ENCODE results near the gene PLEKHM3.

The PLEKHM3 gene

DNA sequence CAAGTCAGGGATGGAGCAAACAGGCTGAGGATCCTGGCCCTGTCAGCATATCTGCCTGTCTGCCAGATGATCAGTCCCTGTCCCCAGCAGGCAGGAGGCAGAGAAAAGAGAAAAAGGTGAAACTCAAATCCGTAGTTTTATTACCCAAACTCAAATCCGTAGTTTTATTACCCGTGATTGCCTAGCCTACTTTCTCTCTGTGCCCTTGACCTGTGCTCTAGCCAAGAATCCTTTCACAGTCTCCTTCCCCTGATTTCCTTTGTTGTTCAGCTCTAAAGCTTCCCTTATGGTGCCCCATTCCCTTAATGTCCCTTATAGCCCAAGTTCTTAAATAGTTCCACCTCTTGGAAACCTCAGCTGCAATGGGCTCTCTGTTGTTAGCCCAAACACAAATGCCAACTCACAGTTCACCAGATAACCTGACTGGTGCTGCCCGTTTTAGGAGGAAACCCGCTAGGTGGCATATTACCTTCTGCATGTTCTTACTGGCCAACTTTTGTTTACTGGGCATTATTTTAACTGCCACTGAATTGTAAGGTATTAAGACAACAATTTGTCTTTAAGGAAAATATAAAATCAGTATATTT, 130.0 kb downstream of the PLEKHM3 start:
- no peak overlapping the region for H3K4me3 Mint-ChIP-seq
- ATAC-seq (replicated peaks; ENCODE audit: extremely low read depth, poor library complexity, severe bottlenecking) = no peak
- peaks cover 16% of the 10 kb centered on the region for H3K4me1 Mint-ChIP-seq
- H3K36me3 Mint-ChIP-seq (ENCODE audit: insufficient read depth) = peaks cover 2% of the 10 kb centered on the region
- H3K9me3 Mint-ChIP-seq = no peaks in the 10 kb centered on the region
- DNase-seq (ENCODE audit: low spot score in 2 of 2) = no peak
- no peaks in the 10 kb centered on the region for H3K27me3 Mint-ChIP-seq
- no peak overlapping the region for H3K27ac Mint-ChIP-seq (ENCODE audit: low read depth)

DNA sequence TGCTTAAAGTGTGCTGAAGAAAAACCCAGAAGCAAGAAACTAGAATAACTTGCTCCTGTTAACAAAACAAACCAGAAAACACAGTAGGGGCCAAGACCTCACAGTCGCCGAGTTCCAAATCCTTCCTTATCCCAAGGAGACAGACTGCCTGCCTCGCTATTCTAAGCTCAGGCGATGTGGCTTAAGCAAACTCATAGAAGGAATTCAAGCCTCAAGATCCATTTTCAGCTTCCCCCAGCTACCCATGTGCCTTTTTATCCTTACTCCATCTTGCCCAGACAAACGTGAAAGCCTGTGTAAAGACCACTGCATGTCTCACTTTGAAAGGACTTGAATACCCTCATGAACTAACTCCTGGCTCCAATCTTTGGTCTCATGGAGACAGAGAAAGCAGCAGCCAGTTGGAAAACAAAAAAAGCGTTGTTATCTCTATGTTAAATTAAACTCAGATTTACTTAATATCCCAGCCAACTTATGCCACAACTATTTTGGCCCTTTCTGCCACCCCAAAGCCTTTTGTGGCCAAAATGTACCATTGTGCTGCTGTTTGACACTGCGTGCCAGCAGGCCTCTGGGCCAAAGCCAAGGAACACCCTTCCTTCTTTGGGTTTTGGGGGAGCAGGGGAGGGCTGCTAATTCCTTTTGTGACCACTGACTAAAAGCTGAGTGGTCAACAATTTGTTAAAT, 132.5 kb downstream of the PLEKHM3 start:
- no peaks in the 10 kb centered on the region for H3K9me3 Mint-ChIP-seq
- DNase-seq (ENCODE audit: low spot score in 2 of 2) (no peak), ATAC-seq (replicated peaks; ENCODE audit: extremely low read depth, poor library complexity, severe bottlenecking) (no peak)
- peaks cover 21% of the 10 kb centered on the region for H3K4me1 Mint-ChIP-seq
- H3K27me3 Mint-ChIP-seq = no peaks in the 10 kb centered on the region
- no peak overlapping the region for H3K27ac Mint-ChIP-seq (ENCODE audit: low read depth)
- H3K4me3 Mint-ChIP-seq = no peak overlapping the region
- no peaks in the 10 kb centered on the region for H3K36me3 Mint-ChIP-seq (ENCODE audit: insufficient read depth)

DNA sequence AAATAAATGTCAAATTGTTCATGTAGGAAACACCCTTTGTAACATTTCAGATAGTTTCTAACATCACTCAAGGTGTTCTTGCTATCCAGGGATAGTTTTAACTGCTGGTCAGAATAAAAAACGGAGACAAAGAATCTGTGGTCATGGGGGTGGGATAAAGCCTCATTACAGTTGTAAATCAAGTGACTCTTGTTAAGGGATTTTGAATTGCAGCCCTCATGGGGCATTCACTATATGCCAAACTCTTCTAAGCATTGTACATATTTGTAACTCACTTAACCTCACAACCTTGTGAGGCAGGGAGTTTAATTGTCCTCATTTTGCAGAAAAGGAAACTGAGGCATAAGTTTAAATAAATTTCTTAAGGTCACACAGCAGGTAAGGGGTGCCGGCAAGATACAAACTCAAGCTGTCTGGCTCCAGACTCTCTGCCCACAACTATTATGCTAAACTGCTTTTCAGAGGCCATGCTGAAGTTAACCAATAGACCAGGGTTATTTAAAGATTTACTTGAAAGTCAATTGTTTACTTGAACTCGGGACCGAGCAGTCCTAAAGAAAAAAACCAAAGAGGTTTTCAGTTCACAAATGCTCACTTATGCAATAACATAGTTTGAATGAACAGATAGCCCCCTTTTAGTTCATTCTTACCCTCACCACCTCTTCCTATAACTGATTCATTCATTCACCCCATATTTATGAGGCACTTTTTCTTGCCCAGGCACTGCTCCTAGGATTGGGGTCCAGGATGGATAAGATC, 134.1 kb downstream of the PLEKHM3 start:
- DNase-seq (ENCODE audit: low spot score in 2 of 2) (no peak), ATAC-seq (replicated peaks; ENCODE audit: extremely low read depth, poor library complexity, severe bottlenecking) (no peak)
- H3K27me3 Mint-ChIP-seq = no peaks in the 10 kb centered on the region
- no peaks in the 10 kb centered on the region for H3K36me3 Mint-ChIP-seq (ENCODE audit: insufficient read depth)
- H3K9me3 Mint-ChIP-seq = no peaks in the 10 kb centered on the region
- H3K4me3 Mint-ChIP-seq = no peak overlapping the region
- peaks cover 21% of the 10 kb centered on the region for H3K4me1 Mint-ChIP-seq
- no peak overlapping the region for H3K27ac Mint-ChIP-seq (ENCODE audit: low read depth)

DNA sequence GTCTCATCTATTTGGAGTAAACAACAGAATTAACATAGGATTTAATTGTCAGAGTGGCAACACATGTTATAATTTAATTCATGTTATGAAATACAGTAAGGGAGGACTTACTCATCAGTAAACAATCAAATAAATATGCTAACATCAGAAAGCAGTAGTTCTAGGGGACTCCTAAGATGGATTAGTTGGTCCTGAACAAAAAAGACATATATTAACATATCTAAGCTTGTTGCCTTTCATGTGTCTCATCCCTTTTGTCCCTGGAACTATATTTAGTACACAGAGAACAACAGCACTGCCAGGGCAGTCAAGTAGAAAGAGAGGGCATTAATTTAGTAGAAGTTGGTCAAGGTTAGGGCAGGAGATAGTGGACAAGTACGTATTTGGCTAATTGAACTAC, 137.8 kb downstream of the PLEKHM3 start:
- DNase-seq (ENCODE audit: low spot score in 2 of 2) (no peak), ATAC-seq (replicated peaks; ENCODE audit: extremely low read depth, poor library complexity, severe bottlenecking) (no peak)
- Mint-ChIP-seq H3K9me3 (no peaks in the 10 kb centered on the region), H3K4me3 (no peak overlapping the region), H3K27ac (ENCODE audit: low read depth) (no peak overlapping the region), H3K36me3 (ENCODE audit: insufficient read depth) (no peaks in the 10 kb centered on the region), H3K4me1 (peaks cover 12% of the 10 kb centered on the region), H3K27me3 (no peaks in the 10 kb centered on the region)

DNA sequence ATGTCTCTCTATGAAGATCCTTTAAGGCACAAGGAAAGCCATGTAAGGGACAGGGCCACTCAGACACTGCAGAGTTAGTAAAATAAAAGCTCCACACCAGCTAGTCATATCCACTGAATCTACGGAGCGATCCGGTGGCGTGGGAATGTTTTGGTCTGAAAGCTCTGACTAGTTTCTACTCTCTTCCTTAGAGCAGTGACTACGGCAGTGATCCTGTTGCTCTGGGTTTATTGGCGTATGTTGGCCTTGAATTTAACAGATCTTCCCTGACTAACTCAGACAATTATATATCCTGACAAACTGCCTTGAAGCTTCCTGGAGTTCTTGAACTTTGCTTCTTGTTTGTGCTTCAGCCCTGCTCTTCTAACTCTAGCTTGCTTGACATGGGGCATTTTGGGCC, 140.3 kb downstream of the PLEKHM3 start:
- Mint-ChIP-seq H3K4me1 (peaks cover 5% of the 10 kb centered on the region), H3K4me3 (no peak overlapping the region), H3K27me3 (no peaks in the 10 kb centered on the region), H3K9me3 (no peaks in the 10 kb centered on the region), H3K36me3 (ENCODE audit: insufficient read depth) (no peaks in the 10 kb centered on the region), H3K27ac (ENCODE audit: low read depth) (no peak overlapping the region)
- ATAC-seq (replicated peaks; ENCODE audit: extremely low read depth, poor library complexity, severe bottlenecking) (no peak), DNase-seq (ENCODE audit: low spot score in 2 of 2) (no peak)

DNA sequence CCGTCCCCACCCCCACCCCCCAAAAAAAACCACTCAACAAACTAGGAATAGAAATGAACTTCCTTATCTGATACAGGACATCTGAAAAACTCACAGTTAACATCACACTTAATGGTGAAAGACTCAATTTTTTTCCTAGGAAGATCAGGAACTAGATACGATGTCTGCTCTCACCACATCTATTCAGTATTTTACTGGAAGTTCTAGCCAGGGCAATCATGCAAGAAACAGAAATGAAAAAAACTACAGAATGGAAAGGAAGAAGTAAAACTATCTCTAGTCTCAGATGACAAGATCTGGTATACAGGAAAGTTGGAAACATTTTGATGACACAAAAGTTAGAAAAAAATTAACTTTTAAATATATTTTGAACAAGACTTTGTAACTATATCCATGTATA, 141.2 kb downstream of the PLEKHM3 start:
- H3K36me3 Mint-ChIP-seq (ENCODE audit: insufficient read depth) = no peaks in the 10 kb centered on the region
- ATAC-seq (replicated peaks; ENCODE audit: extremely low read depth, poor library complexity, severe bottlenecking) (no peak), DNase-seq (ENCODE audit: low spot score in 2 of 2) (no peak)
- H3K9me3 Mint-ChIP-seq = no peaks in the 10 kb centered on the region
- no peak overlapping the region for H3K27ac Mint-ChIP-seq (ENCODE audit: low read depth)
- H3K27me3 Mint-ChIP-seq = no peaks in the 10 kb centered on the region
- no peak overlapping the region for H3K4me3 Mint-ChIP-seq
- H3K4me1 Mint-ChIP-seq = peaks cover 5% of the 10 kb centered on the region

DNA sequence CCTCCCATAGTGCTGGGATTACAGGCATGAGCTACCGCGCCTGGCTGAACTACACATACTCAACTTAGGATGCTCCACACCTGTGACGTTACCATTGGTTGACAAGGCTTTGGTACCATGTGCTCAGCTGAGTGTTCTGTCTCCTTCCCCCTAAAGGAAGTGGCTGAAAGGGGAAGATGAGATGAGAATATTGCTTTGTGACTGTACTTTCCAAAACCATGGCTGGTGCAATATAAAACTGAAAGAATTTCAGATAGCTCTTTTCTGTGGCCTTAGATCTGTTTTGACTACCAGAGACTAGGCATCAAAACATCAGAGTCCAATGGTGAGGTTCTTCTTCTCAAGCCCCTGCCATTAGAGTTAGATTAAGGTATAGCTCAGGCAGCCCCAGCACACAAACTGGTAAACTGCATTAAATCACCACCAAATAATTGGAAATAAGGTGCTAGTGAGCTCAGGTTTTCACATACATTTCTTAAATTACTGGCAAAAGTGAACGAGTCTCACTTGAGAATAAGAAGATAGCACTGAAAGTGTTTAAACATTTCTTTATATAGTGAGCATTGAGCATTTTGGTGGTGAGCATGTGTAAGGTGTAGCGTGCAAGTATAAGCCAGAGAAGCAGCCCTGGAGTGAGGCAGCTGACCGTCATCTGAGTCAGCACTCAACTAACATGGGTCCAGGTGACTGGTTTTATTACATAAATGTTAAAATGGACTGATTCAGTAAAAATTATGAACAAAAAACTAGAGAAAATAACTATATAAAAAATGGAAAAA, 142.1 kb downstream of the PLEKHM3 start:
- H3K9me3 Mint-ChIP-seq = no peaks in the 10 kb centered on the region
- no peak overlapping the region for H3K27ac Mint-ChIP-seq (ENCODE audit: low read depth)
- peaks cover 4% of the 10 kb centered on the region for H3K4me1 Mint-ChIP-seq
- H3K4me3 Mint-ChIP-seq = no peak overlapping the region
- no peaks in the 10 kb centered on the region for H3K36me3 Mint-ChIP-seq (ENCODE audit: insufficient read depth)
- DNase-seq (ENCODE audit: low spot score in 2 of 2) = no peak
- no peak for ATAC-seq (replicated peaks; ENCODE audit: extremely low read depth, poor library complexity, severe bottlenecking)
- H3K27me3 Mint-ChIP-seq = no peaks in the 10 kb centered on the region

DNA sequence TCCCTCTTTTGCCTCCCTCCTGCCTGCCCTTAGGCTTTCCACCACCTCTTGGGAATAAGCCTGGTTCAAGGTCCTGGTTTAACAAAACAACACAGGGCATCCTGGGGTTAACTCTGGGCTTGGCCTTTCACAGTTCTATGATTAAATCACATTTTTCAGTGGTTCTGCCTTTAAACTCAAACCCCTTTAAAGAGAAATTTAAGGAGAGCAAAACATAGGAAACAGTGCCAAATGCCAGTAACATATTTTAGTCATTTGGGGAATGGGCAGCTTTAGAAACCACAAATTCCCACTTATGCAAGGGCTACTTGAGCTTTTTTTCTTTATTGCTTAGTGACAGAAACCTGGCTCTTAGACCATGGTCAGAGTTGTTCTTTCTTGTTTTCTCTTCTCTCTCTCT, 143.4 kb downstream of the PLEKHM3 start:
- H3K27me3 Mint-ChIP-seq = no peaks in the 10 kb centered on the region
- no peak overlapping the region for H3K27ac Mint-ChIP-seq (ENCODE audit: low read depth)
- no peaks in the 10 kb centered on the region for H3K4me1 Mint-ChIP-seq
- no peak for DNase-seq (ENCODE audit: low spot score in 2 of 2)
- ATAC-seq (replicated peaks; ENCODE audit: extremely low read depth, poor library complexity, severe bottlenecking) = no peak
- no peaks in the 10 kb centered on the region for H3K9me3 Mint-ChIP-seq
- H3K36me3 Mint-ChIP-seq (ENCODE audit: insufficient read depth) = no peaks in the 10 kb centered on the region
- no peak overlapping the region for H3K4me3 Mint-ChIP-seq

DNA sequence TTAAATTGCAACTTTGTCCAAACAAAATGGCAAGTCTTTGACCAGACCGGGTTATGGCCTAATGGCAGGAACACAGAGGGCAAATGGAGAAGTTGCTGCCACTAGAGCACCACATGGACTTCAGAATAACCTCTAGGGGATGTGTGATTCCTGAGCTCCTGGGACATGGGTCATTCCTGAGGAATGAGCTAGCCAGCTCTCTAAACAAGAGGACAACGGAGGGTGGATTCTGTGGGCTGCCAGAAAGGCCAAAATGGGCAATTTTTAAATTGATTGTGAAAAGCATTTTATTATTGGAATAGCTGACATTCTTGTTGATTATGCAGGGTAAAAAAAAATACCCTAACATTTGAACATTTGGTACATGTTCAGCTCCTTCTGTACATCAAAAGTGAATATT, 145.8 kb downstream of the PLEKHM3 start:
- DNase-seq (ENCODE audit: low spot score in 2 of 2) = no peak
- ATAC-seq (replicated peaks; ENCODE audit: extremely low read depth, poor library complexity, severe bottlenecking) = no peak
- H3K36me3 Mint-ChIP-seq (ENCODE audit: insufficient read depth) = no peaks in the 10 kb centered on the region
- H3K27ac Mint-ChIP-seq (ENCODE audit: low read depth) = no peak overlapping the region
- H3K27me3 Mint-ChIP-seq = no peaks in the 10 kb centered on the region
- H3K4me1 Mint-ChIP-seq = no peaks in the 10 kb centered on the region
- no peaks in the 10 kb centered on the region for H3K9me3 Mint-ChIP-seq
- no peak overlapping the region for H3K4me3 Mint-ChIP-seq

DNA sequence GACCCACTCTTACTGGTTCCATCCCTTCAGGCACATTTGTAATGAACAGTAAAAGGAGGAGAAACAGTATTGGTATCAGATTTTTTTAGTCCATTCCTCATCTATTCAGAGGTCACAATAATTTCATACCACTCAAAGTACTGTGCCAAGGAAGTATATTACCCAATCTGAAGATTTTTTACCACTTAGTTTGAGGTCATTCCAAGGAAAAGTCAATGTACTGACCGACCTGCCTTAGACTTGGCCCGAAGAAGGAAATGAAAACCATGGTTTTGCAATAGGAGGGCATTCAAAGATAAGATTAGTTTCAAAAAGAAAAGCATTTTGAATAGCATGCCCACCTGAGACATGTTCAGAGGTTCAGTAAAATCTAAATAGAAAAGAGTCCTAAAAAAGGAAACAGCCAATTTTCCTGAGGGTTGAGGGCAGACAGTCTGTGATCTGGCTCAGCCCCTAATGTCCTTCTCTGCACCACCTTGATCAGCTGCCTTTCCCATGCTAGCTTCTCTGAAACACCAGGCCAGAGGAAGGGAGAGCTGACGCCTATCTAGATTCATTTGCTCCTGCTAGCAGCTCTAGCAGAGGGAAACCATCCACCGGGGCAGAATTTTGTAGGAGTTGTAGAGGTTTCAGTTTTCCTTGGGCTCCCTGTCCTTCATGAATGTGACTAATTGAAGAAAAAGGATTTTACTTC, 148.3 kb downstream of the PLEKHM3 start:
- DNase-seq (ENCODE audit: low spot score in 2 of 2) = no peak
- Mint-ChIP-seq H3K4me1 (no peaks in the 10 kb centered on the region), H3K27ac (ENCODE audit: low read depth) (no peak overlapping the region), H3K27me3 (no peaks in the 10 kb centered on the region), H3K4me3 (no peak overlapping the region), H3K36me3 (ENCODE audit: insufficient read depth) (no peaks in the 10 kb centered on the region), H3K9me3 (no peaks in the 10 kb centered on the region)
- no peak for ATAC-seq (replicated peaks; ENCODE audit: extremely low read depth, poor library complexity, severe bottlenecking)

DNA sequence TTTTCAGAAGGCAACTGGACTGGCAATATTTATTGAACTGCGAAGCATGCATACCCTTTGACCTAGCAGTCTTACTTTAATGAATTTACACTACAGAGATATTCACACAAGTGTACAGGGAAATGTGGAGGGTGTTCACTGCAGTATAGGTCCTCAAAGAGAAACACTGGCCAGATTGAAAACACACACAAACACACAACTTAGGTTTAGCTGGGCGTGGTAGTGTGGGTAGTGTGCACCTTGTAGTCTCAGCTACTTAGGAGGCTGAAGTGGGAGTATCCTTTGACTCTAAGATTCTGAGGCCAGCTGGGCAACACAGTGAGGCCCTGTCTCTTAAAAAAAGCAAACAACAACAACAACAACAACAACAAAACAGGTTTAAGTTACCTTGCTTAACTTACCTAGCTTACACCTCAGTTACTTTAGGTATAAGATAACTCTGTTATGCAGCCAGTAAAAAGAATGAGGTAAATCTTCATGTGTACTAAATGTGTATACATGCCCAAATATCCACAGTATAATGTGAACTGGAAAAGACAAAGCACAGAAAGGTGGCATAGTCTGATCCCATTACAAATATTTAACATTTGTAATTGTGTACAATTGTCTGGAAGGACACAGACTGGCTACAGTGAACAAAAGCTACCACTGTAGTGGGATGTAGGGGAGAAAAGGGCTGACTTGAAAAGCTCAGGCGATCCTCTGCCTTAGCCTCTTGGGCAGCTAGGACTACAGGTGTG, 149.7 kb downstream of the PLEKHM3 start:
- H3K27me3 Mint-ChIP-seq = no peaks in the 10 kb centered on the region
- H3K4me1 Mint-ChIP-seq = no peaks in the 10 kb centered on the region
- H3K36me3 Mint-ChIP-seq (ENCODE audit: insufficient read depth) = no peaks in the 10 kb centered on the region
- no peak overlapping the region for H3K27ac Mint-ChIP-seq (ENCODE audit: low read depth)
- DNase-seq (ENCODE audit: low spot score in 2 of 2) (no peak), ATAC-seq (replicated peaks; ENCODE audit: extremely low read depth, poor library complexity, severe bottlenecking) (no peak)
- no peaks in the 10 kb centered on the region for H3K9me3 Mint-ChIP-seq
- H3K4me3 Mint-ChIP-seq = no peak overlapping the region

DNA sequence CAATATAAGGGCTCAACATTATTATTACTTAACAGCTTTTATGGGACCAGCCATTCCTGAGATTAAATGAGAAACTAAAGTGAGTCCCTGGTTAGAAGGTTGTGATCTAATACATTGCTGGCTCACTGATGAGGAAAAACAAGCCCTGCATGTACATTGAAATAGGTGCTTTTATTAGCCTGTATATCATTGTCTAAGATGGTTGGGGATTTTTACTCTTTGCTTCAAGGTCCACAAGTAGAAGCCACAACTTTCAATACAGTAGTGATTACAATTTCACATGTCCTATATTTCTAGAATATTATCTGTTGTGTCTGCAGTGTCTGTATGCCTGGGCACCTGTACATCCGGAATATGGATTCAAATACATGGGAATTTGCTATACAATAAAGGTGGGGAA, 151.5 kb downstream of the PLEKHM3 start:
- Mint-ChIP-seq H3K27me3 (no peaks in the 10 kb centered on the region), H3K4me1 (no peaks in the 10 kb centered on the region)

More for the DNA sequence above, 151.5 kb downstream of the PLEKHM3 start:
- Mint-ChIP-seq H3K4me3 (no peak overlapping the region), H3K27ac (ENCODE audit: low read depth) (no peak overlapping the region), H3K9me3 (no peaks in the 10 kb centered on the region), H3K36me3 (ENCODE audit: insufficient read depth) (no peaks in the 10 kb centered on the region)
- DNase-seq (ENCODE audit: low spot score in 2 of 2) (no peak), ATAC-seq (replicated peaks; ENCODE audit: extremely low read depth, poor library complexity, severe bottlenecking) (no peak)
